ENCODE measurements around the gene POLE.

The POLE gene

GRCh38 chr12:132576701-132577100 lies 110.4 kb downstream of the POLE start:
- Histone ChIP-seq H3K36me3 (ENCODE audit: insufficient read depth, low read length) (peaks cover 81% of the 10 kb centered on the region), H4K20me1 (ENCODE audit: insufficient read depth, low read length) (peaks cover 26% of the 10 kb centered on the region), H2AFZ (ENCODE audit: low read depth, low read length) (no peak overlapping the region), H3K4me1 (ENCODE audit: insufficient read depth, low read length) (no peaks in the 10 kb centered on the region), H3K9ac (ENCODE audit: low read depth, low read length) (no peak overlapping the region), H3K4me2 (ENCODE audit: insufficient read depth, low read length) (no peak overlapping the region), H3K27me3 (ENCODE audit: insufficient read depth, low read length, poor library complexity) (no peaks in the 10 kb centered on the region), H3K27ac (ENCODE audit: low read length) (no peak overlapping the region), H3K9me3 (ENCODE audit: insufficient read depth, low read length, severe bottlenecking) (no peaks in the 10 kb centered on the region), H3K4me3 (ENCODE audit: low read depth in 1 of 2, low read length in 2 of 2) (no peak overlapping the region), H3K79me2 (ENCODE audit: insufficient read depth, low read length) (no peaks in the 10 kb centered on the region)
- DNase-seq (no peak), ATAC-seq (ENCODE audit: insufficient read depth, low read depth) (no peak)
- TF ChIP-seq EZH2 (IDR thresholded peaks at IDR 0.05; ENCODE audit: borderline replicate concordance, low read depth, low read length, severe bottlenecking) (no peak), CTCF (IDR thresholded peaks at IDR 0.05; ENCODE audit: borderline replicate concordance, extremely low read depth, low read length, poor library complexity, severe bottlenecking) (no peak)

GRCh38 chr12:132575661-132576060 lies 111.5 kb downstream of the POLE start:
- Histone ChIP-seq H3K27ac (ENCODE audit: low read length) (no peak overlapping the region), H3K27me3 (ENCODE audit: insufficient read depth, low read length, poor library complexity) (no peaks in the 10 kb centered on the region), H4K20me1 (ENCODE audit: insufficient read depth, low read length) (peaks cover 29% of the 10 kb centered on the region), H3K9ac (ENCODE audit: low read depth, low read length) (no peak overlapping the region), H3K79me2 (ENCODE audit: insufficient read depth, low read length) (no peaks in the 10 kb centered on the region), H3K36me3 (ENCODE audit: insufficient read depth, low read length) (peaks cover 77% of the 10 kb centered on the region), H2AFZ (ENCODE audit: low read depth, low read length) (no peak overlapping the region), H3K4me2 (ENCODE audit: insufficient read depth, low read length) (no peak overlapping the region), H3K9me3 (ENCODE audit: insufficient read depth, low read length, severe bottlenecking) (no peaks in the 10 kb centered on the region), H3K4me1 (ENCODE audit: insufficient read depth, low read length) (no peaks in the 10 kb centered on the region), H3K4me3 (ENCODE audit: low read depth in 1 of 2, low read length in 2 of 2) (no peak overlapping the region)
- DNase-seq (no peak), ATAC-seq (ENCODE audit: insufficient read depth, low read depth) (no peak)
- no peak for TF ChIP-seq EZH2 (IDR thresholded peaks at IDR 0.05; ENCODE audit: borderline replicate concordance, low read depth, low read length, severe bottlenecking)
- no peak for TF ChIP-seq CTCF (IDR thresholded peaks at IDR 0.05; ENCODE audit: borderline replicate concordance, extremely low read depth, low read length, poor library complexity, severe bottlenecking)

- Histone ChIP-seq H3K4me3 (ENCODE audit: low read depth in 1 of 2, low read length in 2 of 2) (no peak overlapping the region), H3K9me3 (ENCODE audit: insufficient read depth, low read length, severe bottlenecking) (no peaks in the 10 kb centered on the region), H4K20me1 (ENCODE audit: insufficient read depth, low read length) (peaks cover 33% of the 10 kb centered on the region), H3K4me2 (ENCODE audit: insufficient read depth, low read length) (no peak overlapping the region), H3K79me2 (ENCODE audit: insufficient read depth, low read length) (no peaks in the 10 kb centered on the region), H3K9ac (ENCODE audit: low read depth, low read length) (no peak overlapping the region), H3K4me1 (ENCODE audit: insufficient read depth, low read length) (no peaks in the 10 kb centered on the region), H3K27me3 (ENCODE audit: insufficient read depth, low read length, poor library complexity) (no peaks in the 10 kb centered on the region), H3K36me3 (ENCODE audit: insufficient read depth, low read length) (peaks cover 83% of the 10 kb centered on the region), H2AFZ (ENCODE audit: low read depth, low read length) (no peak overlapping the region), H3K27ac (ENCODE audit: low read length) (no peak overlapping the region)
- no peak for DNase-seq
- no peak for ATAC-seq (ENCODE audit: insufficient read depth, low read depth)
- TF ChIP-seq EZH2 (IDR thresholded peaks at IDR 0.05; ENCODE audit: borderline replicate concordance, low read depth, low read length, severe bottlenecking) (no peak), CTCF (IDR thresholded peaks at IDR 0.05; ENCODE audit: borderline replicate concordance, extremely low read depth, low read length, poor library complexity, severe bottlenecking) (no peak)
Observed at GRCh38 chr12:132574271-132574996, 112.7 kb downstream of the POLE start.

Data from DND-41 (cell line).